Lung (tissue), 12 donors: ENCODE data around the gene CRTC3. TPM values are rescaled to one million over a fixed set of nuclear protein-coding genes. Genes with fewer than 3 reads are reported as not detected.

ENCODE experiments used
- ATAC-seq: fragments of 200-7000 bp; cut with Tn5 transposase; one replicate; pipeline ENCODE4 v1.9.1; 2020; ENCODE audit warnings: moderate number of reproducible peaks; ENCODE audit not compliant: insufficient read depth, low FRiP score
- DNase-seq, 3 donors: peaks; one replicate each; pipeline ENCODE4 v3.0.0-alpha.2; 2013 to 2017
- H3K27ac ChIP-seq, 2 donors: one replicate each; pipeline ENCODE4 v1.5.1; 2013; ENCODE audit warnings: mild to moderate bottlenecking in 2 of 2, moderate library complexity in 2 of 2, control low read depth in 1 of 2, inconsistent platforms in 1 of 2, low read depth in 1 of 2, low read length in 1 of 2
- H3K27me3 ChIP-seq, 3 donors: one replicate each; pipeline ENCODE4 v1.5.1; 2013; ENCODE audit warnings: low read length in 2 of 3; ENCODE audit not compliant: control insufficient read depth in 3 of 3, insufficient read depth in 3 of 3
- H3K36me3 ChIP-seq, 4 donors: one replicate each; pipeline ENCODE4 v1.5.1; 2013; ENCODE audit warnings: low read length in 4 of 4, mild to moderate bottlenecking in 1 of 4, moderate library complexity in 1 of 4; ENCODE audit not compliant: control insufficient read depth in 4 of 4, insufficient read depth in 4 of 4
- H3K4me1 ChIP-seq, 5 donors: one replicate each; pipeline ENCODE4 v1.5.1; 2013; ENCODE audit warnings: low read length in 5 of 5, mild to moderate bottlenecking in 2 of 5, moderate library complexity in 1 of 5; ENCODE audit not compliant: control insufficient read depth in 5 of 5, insufficient read depth in 5 of 5
- H3K4me3 ChIP-seq: one replicate; pipeline ENCODE4 v1.5.1; 2013; ENCODE audit warnings: mild to moderate bottlenecking, control low read depth, moderate library complexity
- H3K9ac ChIP-seq, 2 donors: one replicate each; pipeline ENCODE4 v1.5.1; 2013; ENCODE audit warnings: low read length in 2 of 2, control low read depth in 1 of 2; ENCODE audit not compliant: insufficient read depth in 1 of 2
- H3K9me3 ChIP-seq, 4 donors: one replicate each; pipeline ENCODE4 v1.5.1; 2013; ENCODE audit warnings: low read length in 3 of 4, mild to moderate bottlenecking in 1 of 4, moderate library complexity in 1 of 4; ENCODE audit not compliant: control insufficient read depth in 4 of 4, insufficient read depth in 3 of 4
- WGBS, 2 donors: extraction: QIAGEN DNeasy Blood & Tissue Kit; methylation state at CpG; one replicate each; pipeline ENCODE4 v1.1.7; 2013; 5-methylcytosine and 5-hydroxymethylcytosine counted together
- polyA plus RNA-seq, 2 donors: library from polyadenylated mRNA; stranded (reverse); fragments of 200-250 nt; gene quantifications; one replicate each; pipeline ENCODE4 v1.2.1, GENCODE V29; 2013
- total RNA-seq, 2 donors: library from RNA; depleted of rRNA in 1 of 2; stranded (reverse); fragments of >200 nt in 1 of 2; gene quantifications; one replicate each; pipeline ENCODE4 v1.2.1, GENCODE V29; 2014 to 2021
- TF ChIP-seq, protein P1 (sequence below): IDR thresholded peaks from 2 replicates; pipeline ENCODE4 v1.5.1; 2012; ENCODE audit warnings: mild to moderate bottlenecking; ENCODE audit errors: control extremely low read depth, extremely low read depth
- donor health status: control.
- donor health status: control.
- donor health status: Bipolar disorder and iron deficiency.
- donor health status: healthy.
- donor health status: DM: yes; HTN: yes; CAD: no.

The CRTC3 gene
- total and polyA plus RNA-seq, 4 donors, result 12.0 to 47.9 (median 28.2) TPM

DNA sequence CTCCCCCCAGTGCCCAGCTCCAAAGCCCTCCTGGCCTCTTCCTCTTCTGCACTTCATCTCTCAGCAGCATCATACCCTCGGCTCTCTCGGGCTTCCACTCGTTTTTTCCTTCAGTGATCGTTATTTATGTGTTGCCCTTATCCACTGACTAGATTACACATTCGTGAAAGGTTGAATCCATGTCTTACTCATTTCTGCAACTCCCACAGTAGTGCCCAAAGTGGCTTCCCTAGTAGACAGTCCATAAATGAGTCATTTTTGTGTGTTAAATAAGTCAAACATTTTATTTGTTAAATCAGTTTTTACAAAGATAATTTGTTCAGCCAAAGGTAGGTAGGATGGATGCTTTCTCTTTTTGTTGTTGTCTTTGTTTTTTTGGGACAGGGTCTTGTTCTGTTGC lies 87.4 kb downstream of the CRTC3 start:
- 82 to 89% methylated on average over 5 of the region's 5 CpGs for WGBS, 2 donors
- Histone ChIP-seq H3K9me3 (no peaks in the 10 kb centered on the region), H3K27me3 (no peaks in the 10 kb centered on the region), H3K27ac (no peak overlapping the region), H3K4me1 (peaks cover 0 to 6% (median 0%) of the 10 kb centered on the region in 5 donors), H3K9ac (no peak overlapping the region), H3K36me3 (peaks cover 7 to 21% (median 16%) of the 10 kb centered on the region in 4 donors), H3K4me3 (no peak overlapping the region)
- TF ChIP-seq, protein P1, sequence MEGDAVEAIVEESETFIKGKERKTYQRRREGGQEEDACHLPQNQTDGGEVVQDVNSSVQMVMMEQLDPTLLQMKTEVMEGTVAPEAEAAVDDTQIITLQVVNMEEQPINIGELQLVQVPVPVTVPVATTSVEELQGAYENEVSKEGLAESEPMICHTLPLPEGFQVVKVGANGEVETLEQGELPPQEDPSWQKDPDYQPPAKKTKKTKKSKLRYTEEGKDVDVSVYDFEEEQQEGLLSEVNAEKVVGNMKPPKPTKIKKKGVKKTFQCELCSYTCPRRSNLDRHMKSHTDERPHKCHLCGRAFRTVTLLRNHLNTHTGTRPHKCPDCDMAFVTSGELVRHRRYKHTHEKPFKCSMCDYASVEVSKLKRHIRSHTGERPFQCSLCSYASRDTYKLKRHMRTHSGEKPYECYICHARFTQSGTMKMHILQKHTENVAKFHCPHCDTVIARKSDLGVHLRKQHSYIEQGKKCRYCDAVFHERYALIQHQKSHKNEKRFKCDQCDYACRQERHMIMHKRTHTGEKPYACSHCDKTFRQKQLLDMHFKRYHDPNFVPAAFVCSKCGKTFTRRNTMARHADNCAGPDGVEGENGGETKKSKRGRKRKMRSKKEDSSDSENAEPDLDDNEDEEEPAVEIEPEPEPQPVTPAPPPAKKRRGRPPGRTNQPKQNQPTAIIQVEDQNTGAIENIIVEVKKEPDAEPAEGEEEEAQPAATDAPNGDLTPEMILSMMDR, result no peak
- ATAC-seq (no peak), DNase-seq (no peak)

- no peak overlapping the region for H3K9ac ChIP-seq
- peaks cover 7 to 17% (median 11%) of the 10 kb centered on the region in 4 donors for H3K36me3 ChIP-seq
- WGBS, 2 donors, result 88 to 89% methylated on average over 7 of the region's 7 CpGs
- no peak overlapping the region for H3K27ac ChIP-seq
- TF ChIP-seq, protein P1, result no peak
- DNase-seq (no peak), ATAC-seq (no peak)
- no peak overlapping the region for H3K4me3 ChIP-seq
- H3K27me3 ChIP-seq, result no peaks in the 10 kb centered on the region
- H3K9me3 ChIP-seq, result no peaks in the 10 kb centered on the region
- peaks cover 0 to 6% (median 0%) of the 10 kb centered on the region in 5 donors for H3K4me1 ChIP-seq
Observed at GRCh38 chr15:90617668-90618097, 88.0 kb downstream of the CRTC3 start.

DNA sequence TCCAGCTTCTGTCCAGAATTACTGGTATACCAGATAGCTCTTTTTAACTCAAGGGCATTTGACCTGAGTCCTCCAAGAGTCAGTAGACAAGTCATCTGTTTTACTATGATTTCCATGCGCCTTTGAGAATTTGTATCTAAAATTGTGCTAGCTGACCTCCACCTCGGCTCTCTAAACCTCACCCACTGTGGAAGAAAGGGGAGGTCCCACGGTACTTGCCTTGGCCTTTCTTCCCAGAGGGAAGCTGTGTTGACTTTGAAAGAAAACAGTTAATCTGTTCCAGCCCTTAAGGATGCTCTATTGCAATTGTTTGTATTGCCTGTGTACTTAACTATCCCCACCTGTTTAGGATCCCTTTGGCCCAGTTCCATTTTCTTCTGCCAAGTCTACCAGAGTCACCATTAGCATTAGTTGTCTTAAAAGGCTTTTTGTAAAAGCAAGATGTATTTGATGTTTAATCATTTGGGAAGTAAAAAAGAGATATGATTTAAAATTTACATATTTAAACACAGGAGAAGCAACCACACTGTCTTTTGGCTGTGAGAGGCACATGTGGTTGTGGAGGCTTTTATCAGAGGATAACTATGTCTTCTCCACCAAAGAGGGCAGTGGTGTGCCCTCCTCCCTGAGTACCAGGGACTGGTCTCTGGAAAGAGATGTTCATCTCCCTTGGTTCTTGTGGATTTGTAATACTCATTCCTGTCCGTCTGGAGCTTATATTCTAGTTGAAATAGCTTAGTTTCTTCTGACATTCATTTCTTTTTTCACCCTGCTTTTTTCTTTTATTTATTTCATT lies 88.8 kb downstream of the CRTC3 start:
- no peak for ATAC-seq
- peaks cover 0 to 6% (median 0%) of the 10 kb centered on the region in 5 donors for H3K4me1 ChIP-seq
- TF ChIP-seq, protein P1, result no peak
- WGBS, 2 donors, result 89 to 91% methylated on average over 4 of the region's 4 CpGs
- no peaks in the 10 kb centered on the region for H3K9me3 ChIP-seq
- H3K27ac ChIP-seq, result no peak overlapping the region
- H3K9ac ChIP-seq, result no peak overlapping the region
- H3K27me3 ChIP-seq, result no peaks in the 10 kb centered on the region
- no peak overlapping the region for H3K4me3 ChIP-seq
- DNase-seq, result no peak
- peaks cover 7 to 23% (median 13%) of the 10 kb centered on the region in 4 donors for H3K36me3 ChIP-seq
